Ishikawa (cell line): Measurements from ENCODE around the gene PKP4.

Source experiments
- CEBPB ChIP-seq: IDR thresholded peaks from 2 replicates; pipeline ENCODE4 v1.6.1; 2012
- CREB1 ChIP-seq: IDR thresholded peaks from 2 replicates; pipeline ENCODE4 v1.6.1; 2012; ENCODE audit warnings: low read depth
- EGR1 ChIP-seq: IDR thresholded peaks from 2 replicates; pipeline ENCODE4 v1.6.1; 2012
- EP300 ChIP-seq: IDR thresholded peaks from 2 replicates; pipeline ENCODE4 v1.6.1; 2012; ENCODE audit warnings: borderline replicate concordance
- FOXM1 ChIP-seq: IDR thresholded peaks from 2 replicates; pipeline ENCODE4 v1.6.1; 2012; ENCODE audit warnings: low read depth, borderline replicate concordance
- MAX ChIP-seq: IDR thresholded peaks from 2 replicates; pipeline ENCODE4 v1.6.1; 2012
- NFIC ChIP-seq: IDR thresholded peaks from 2 replicates; pipeline ENCODE4 v1.6.1; 2012
- RAD21 ChIP-seq: IDR thresholded peaks from 2 replicates; pipeline ENCODE4 v1.6.1; 2012; ENCODE audit warnings: low read depth
- REST ChIP-seq: IDR thresholded peaks from 2 replicates; pipeline ENCODE4 v1.6.1; 2012; ENCODE audit warnings: low read depth, mild to moderate bottlenecking
- TAF1 ChIP-seq: IDR thresholded peaks from 2 replicates; pipeline ENCODE4 v1.6.1; 2012; ENCODE audit warnings: low read depth, mild to moderate bottlenecking
- TCF12 ChIP-seq: IDR thresholded peaks from 2 replicates; pipeline ENCODE4 v1.6.1; 2012; ENCODE audit warnings: low read depth
- TEAD4 ChIP-seq: IDR thresholded peaks from 2 replicates; pipeline ENCODE4 v1.6.1; 2012
- YY1 ChIP-seq: IDR thresholded peaks from 2 replicates; pipeline ENCODE4 v1.6.1; 2012; ENCODE audit warnings: low read depth
- ZBTB7A ChIP-seq: IDR thresholded peaks from 2 replicates; pipeline ENCODE4 v1.6.1; 2012; ENCODE audit warnings: low read depth
- TF ChIP-seq, protein P1 (sequence below): IDR thresholded peaks from 2 replicates; pipeline ENCODE4 v1.6.1; 2012

PKP4 gene

DNA sequence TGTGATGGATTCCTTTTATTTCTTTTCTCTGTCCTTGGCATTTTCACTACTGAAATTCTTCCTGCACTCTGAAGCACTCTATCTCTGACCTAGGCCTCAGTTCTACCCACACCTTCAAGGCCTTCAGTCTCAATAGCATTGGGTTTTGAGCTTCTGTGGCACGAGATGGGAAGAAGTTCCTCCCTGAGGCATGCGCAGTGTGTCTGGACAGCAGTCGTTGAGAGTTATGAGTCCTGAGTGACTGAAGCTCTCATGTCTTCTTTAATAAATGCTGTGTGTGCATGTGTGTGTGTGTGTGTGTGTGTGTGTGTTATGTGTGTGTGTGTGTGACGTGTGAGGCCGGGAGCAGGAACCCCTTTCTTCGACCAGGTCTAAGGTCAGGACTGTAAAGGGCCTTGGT is 242.6 kb downstream of the PKP4 start:
- TF ChIP-seq CREB1 (no peak), TEAD4 (no peak), EP300 (no peak), TCF12 (no peak), RAD21 (no peak), MAX (no peak), EGR1 (no peak), REST (no peak), TAF1 (no peak), CEBPB (no peak), FOXM1 (no peak), NFIC (no peak), YY1 (no peak), ZBTB7A (no peak)
- TF ChIP-seq, protein P1, sequence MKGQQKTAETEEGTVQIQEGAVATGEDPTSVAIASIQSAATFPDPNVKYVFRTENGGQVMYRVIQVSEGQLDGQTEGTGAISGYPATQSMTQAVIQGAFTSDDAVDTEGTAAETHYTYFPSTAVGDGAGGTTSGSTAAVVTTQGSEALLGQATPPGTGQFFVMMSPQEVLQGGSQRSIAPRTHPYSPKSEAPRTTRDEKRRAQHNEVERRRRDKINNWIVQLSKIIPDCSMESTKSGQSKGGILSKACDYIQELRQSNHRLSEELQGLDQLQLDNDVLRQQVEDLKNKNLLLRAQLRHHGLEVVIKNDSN = no peak

GRCh38 chr2:158701101-158701500 is 244.3 kb downstream of the PKP4 start:
- TF ChIP-seq RAD21 (no peak), YY1 (no peak), REST (no peak), MAX (no peak), TCF12 (no peak), EGR1 (no peak), NFIC (no peak), ZBTB7A (no peak), FOXM1 (no peak), CREB1 (no peak), TAF1 (no peak)
- TF ChIP-seq, protein P1 = no peak

DNA sequence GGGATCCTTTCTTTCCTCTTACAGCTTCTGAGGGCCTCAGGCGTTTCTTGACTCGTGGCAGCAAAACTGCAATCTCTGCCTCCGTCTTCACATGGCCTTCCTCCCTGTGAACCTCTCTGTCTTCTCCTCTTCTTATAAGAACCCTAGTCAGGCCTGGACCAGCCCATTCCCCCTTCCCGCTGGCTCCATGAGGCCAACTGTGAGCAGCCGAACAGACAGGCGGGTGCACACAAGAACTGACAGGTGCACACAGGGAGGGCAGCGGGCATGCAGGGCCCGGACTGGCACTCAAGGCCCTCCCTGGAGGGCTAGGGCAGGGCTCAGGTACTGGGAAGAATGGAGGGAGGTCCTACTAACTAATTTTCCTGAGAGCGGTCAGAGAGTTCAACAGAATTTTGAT is 246.0 kb downstream of the PKP4 start:
- no peak for TF ChIP-seq EGR1
- TF ChIP-seq FOXM1 = no peak
- no peak for TF ChIP-seq CEBPB
- TF ChIP-seq RAD21 = no peak
- TF ChIP-seq MAX = no peak
- no peak for TF ChIP-seq ZBTB7A
- TF ChIP-seq EP300 = no peak
- no peak for TF ChIP-seq NFIC

DNA sequence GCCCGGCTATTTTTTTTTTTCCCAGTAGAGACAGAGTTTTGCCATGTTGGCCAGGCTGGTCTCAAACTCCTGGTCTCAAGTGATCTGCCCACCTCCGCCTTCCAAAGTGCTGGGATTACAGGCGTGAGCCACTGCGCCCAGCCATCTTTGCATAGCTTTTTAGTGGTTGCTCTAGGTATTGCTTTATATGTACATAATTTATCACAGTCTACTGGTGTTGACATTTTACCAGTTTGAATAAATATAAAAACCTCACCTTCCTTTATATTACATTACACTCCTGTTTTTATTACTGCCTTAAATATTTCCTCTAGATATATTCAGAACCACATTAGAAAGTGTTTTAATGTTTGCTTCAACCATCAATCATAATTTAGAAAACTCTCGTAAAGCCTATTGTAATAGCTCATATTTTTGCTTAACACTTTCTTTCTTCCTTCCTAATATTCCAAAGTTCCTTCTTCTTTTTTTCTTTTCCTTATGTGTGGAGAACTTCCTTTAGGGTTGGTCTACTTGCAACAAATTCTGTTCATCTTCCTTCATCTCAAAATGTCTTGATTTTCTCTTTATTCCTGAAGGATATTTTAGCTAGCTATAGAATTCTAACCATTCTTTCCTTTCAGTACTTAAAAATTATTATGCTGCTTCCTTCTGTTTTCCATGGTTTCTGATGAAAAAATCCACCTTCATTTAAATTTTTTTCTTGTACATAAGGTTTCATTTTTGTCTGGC is 256.2 kb downstream of the PKP4 start:
- TF ChIP-seq NFIC = no peak

- no peak for TF ChIP-seq EP300
- no peak for TF ChIP-seq TCF12
- no peak for TF ChIP-seq CREB1
- TF ChIP-seq FOXM1 = no peak
- TF ChIP-seq TAF1 = no peak
- no peak for TF ChIP-seq ZBTB7A
- TF ChIP-seq EGR1 = no peak
Observed at GRCh38 chr2:158713523-158714138, 256.9 kb downstream of the PKP4 start.

- TF ChIP-seq MAX (no peak), TCF12 (no peak), REST (no peak), YY1 (no peak), EGR1 (no peak), TEAD4 (no peak), EP300 (no peak), FOXM1 (no peak), RAD21 (no peak), CREB1 (no peak), NFIC (no peak), TAF1 (no peak), CEBPB (no peak), ZBTB7A (no peak)
- TF ChIP-seq, protein P1 = no peak
Observed at GRCh38 chr2:158714420-158714819, 257.7 kb downstream of the PKP4 start.
